B cell (primary cell): Measurements from ENCODE around the gene GBE1. TPM values are rescaled to one million over a fixed set of nuclear protein-coding genes. Genes with fewer than 3 reads are reported as not detected.

ENCODE experiments used
- ATAC-seq: fragments of 200-7000 bp; cut with Tn5 transposase; one replicate; pipeline ENCODE4 v1.10.0; 2021; ENCODE audit warnings: low read depth, mild to moderate bottlenecking, moderate number of reproducible peaks, moderate library complexity
- CTCF ChIA-PET: fragments of 350-600 bp; sonication (Branson Sonifier 250); formaldehyde crosslinking; loops from one replicate; lab custom pipeline; 2021; ENCODE audit warnings: antibody characterized with exemption, inconsistent platforms; lab: Charles Lee
- POLR2A ChIA-PET: fragments of 350-600 bp; sonication (Branson Sonifier 250); formaldehyde crosslinking; loops from one replicate; lab custom pipeline; 2021; ENCODE audit warnings: antibody characterized with exemption; lab: Charles Lee
- DNase-seq: peaks from one replicate; pipeline ENCODE4 v3.0.0; 2013
- H2AFZ ChIP-seq: 2 replicates; pipeline ENCODE4 v1.6.1; 2012; ENCODE audit warnings: mild to moderate bottlenecking, low read depth, low read length; ENCODE audit not compliant: insufficient read depth, poor library complexity, severe bottlenecking
- H3K27ac ChIP-seq, 2 donors: 1 replicate in 1 of 2; 2 replicates in 1 of 2; pipeline ENCODE4 v1.5.1; 2012 to 2013; ENCODE audit warnings: low read length in 2 of 2, mild to moderate bottlenecking in 2 of 2, moderate library complexity in 1 of 2
- H3K27me3 ChIP-seq, 4 experiments: fragments of 200-600 bp in 1 of 4; sonication (generic) in 1 of 4; replicated peaks in 1 of 4; 1 replicate in 2 of 4; 2 replicates in 2 of 4; pipeline versions ENCODE4 v1.6.1 to v1.7.0; 2013 to 2016; ENCODE audit warnings: low read length in 3 of 4, mild to moderate bottlenecking in 2 of 4, mixed read lengths in 1 of 4, moderate library complexity in 1 of 4; ENCODE audit not compliant: insufficient read depth in 4 of 4, control insufficient read depth in 3 of 4; ENCODE audit errors: control extremely low read depth in 1 of 4
- H3K36me3 ChIP-seq, 2 experiments: replicated peaks in 1 of 2; 1 replicate in 1 of 2; 2 replicates in 1 of 2; pipeline versions ENCODE4 v1.6.1 to v1.7.1; 2013; ENCODE audit warnings: low read length in 1 of 2; ENCODE audit not compliant: insufficient read depth in 2 of 2, control insufficient read depth in 1 of 2; ENCODE audit errors: control extremely low read depth in 1 of 2, extremely low read depth in 1 of 2
- H3K4me1 ChIP-seq, 2 donors: fragments of 200-600 bp in 1 of 2; sonication (generic) in 1 of 2; 1 replicate in 1 of 2; 2 replicates in 1 of 2; pipeline versions ENCODE4 v1.5.1 to v1.6.1; 2013 to 2017; ENCODE audit warnings: low read length in 2 of 2; ENCODE audit not compliant: control insufficient read depth in 2 of 2, insufficient read depth in 2 of 2
- H3K4me2 ChIP-seq: replicated peaks from 2 replicates; pipeline ENCODE3; 2012; ENCODE audit warnings: mild to moderate bottlenecking, low read depth, low read length; ENCODE audit not compliant: poor library complexity, severe bottlenecking
- H3K4me3 ChIP-seq, 5 experiments: fragments of 200-600 bp in 1 of 5; sonication (generic) in 1 of 5; 1 replicate in 3 of 5; 2 replicates in 2 of 5; pipeline versions ENCODE4 v1.5.1 to v1.7.0; 2011 to 2016; ENCODE audit warnings: low read length in 4 of 5, mild to moderate bottlenecking in 4 of 5, low read depth in 2 of 5, control low read depth in 1 of 5, moderate library complexity in 1 of 5; ENCODE audit not compliant: insufficient read depth in 1 of 5; ENCODE audit errors: control extremely low read depth in 1 of 5, extremely low read depth in 1 of 5
- H3K79me2 ChIP-seq: fragments of 200-600 bp; sonication (generic); one replicate; pipeline ENCODE4 v1.6.0; 2016; ENCODE audit warnings: low read length; ENCODE audit not compliant: control insufficient read depth, insufficient read depth
- H3K9ac ChIP-seq: fragments of 200-600 bp; sonication (generic); 2 replicates; pipeline ENCODE4 v1.6.1; 2017; ENCODE audit warnings: mild to moderate bottlenecking, low read length, moderate library complexity
- H3K9me3 ChIP-seq, 3 donors: one replicate each; pipeline versions ENCODE4 v1.6.1 to v1.7.1; 2013; ENCODE audit warnings: low read length in 2 of 3; ENCODE audit not compliant: control insufficient read depth in 2 of 3, insufficient read depth in 1 of 3; ENCODE audit errors: control extremely low read depth in 1 of 3
- H4K20me1 ChIP-seq: 2 replicates; pipeline ENCODE4 v1.6.0; 2012; ENCODE audit warnings: mild to moderate bottlenecking, low read length; ENCODE audit not compliant: insufficient read depth, control insufficient read depth, poor library complexity, severe bottlenecking
- H3K27ac Mint-ChIP-seq: one replicate; pipeline ENCODE4 v1.8.0; 2021; ENCODE audit warnings: mixed read lengths
- H3K27me3 Mint-ChIP-seq: one replicate; pipeline ENCODE4 v1.8.0; 2021; ENCODE audit warnings: mixed read lengths
- H3K4me1 Mint-ChIP-seq: one replicate; pipeline ENCODE4 v1.8.0; 2021; ENCODE audit warnings: mixed read lengths
- H3K4me3 Mint-ChIP-seq: one replicate; pipeline ENCODE4 v1.8.0; 2021; ENCODE audit warnings: mixed read lengths
- H3K9me3 Mint-ChIP-seq: one replicate; pipeline ENCODE4 v1.8.0; 2022; ENCODE audit warnings: mixed read lengths; ENCODE audit not compliant: insufficient read depth
- EZH2 ChIP-seq: IDR thresholded peaks from 2 replicates; pipeline ENCODE4 v1.6.1; 2012; ENCODE audit warnings: borderline replicate concordance, low read depth, mild to moderate bottlenecking, moderate library complexity, low read length; ENCODE audit not compliant: insufficient read depth, poor library complexity, severe bottlenecking
- WGBS: methylation state at CpG from one replicate; pipeline ENCODE4 v1.1.5; 2013; ENCODE audit warnings: missing lambda C conversion rate; ENCODE audit not compliant: insufficient coverage; 5-methylcytosine and 5-hydroxymethylcytosine counted together
- intact Hi-C: fragments of 100-400 bp; cut with micrococcal nuclease; formaldehyde crosslinking; loops from one replicate; pipeline ENCODE4 v1.10.0; 2022
- polyA plus RNA-seq: library from polyadenylated mRNA; depleted of rRNA; stranded (reverse); fragments of >200 nt; gene quantifications from 2 replicates; pipeline ENCODE4 v1.2.3, GENCODE V29; 2012
- total RNA-seq, 2 donors: library from RNA; stranded (reverse); fragments of 120-200 nt in 1 of 2; gene quantifications; 1 replicate in 1 of 2; 2 replicates in 1 of 2; pipeline versions ENCODE4 v1.2.3 to v1.2.4, GENCODE V29; 2013 to 2022
- TF ChIP-seq, protein P1 (sequence below): fragments of 200-600 bp; IDR thresholded peaks from one replicate; pipeline ENCODE4 v1.8.0; 2022; ENCODE audit warnings: antibody characterized with exemption, mild to moderate bottlenecking

GBE1 gene
- total and polyA plus RNA-seq, 2 donors (not counting 1 experiment from before 2014, with no cell fraction given) = 3.4 to 20.8 TPM

GRCh38 chr3:81470524-81471278 is 290.7 kb downstream of the GBE1 start:
- 100% methylated on average over 1 of the region's 3 CpGs for WGBS
- Histone ChIP-seq H3K4me1 (no peaks in the 10 kb centered on the region), H2AFZ (no peak overlapping the region), H3K27me3 (no peaks in the 10 kb centered on the region), H3K4me3 (no peak overlapping the region), H3K79me2 (no peaks in the 10 kb centered on the region), H3K9ac (no peak overlapping the region), H3K36me3 (no peaks in the 10 kb centered on the region), H3K9me3 (no peaks in the 10 kb centered on the region), H4K20me1 (no peaks in the 10 kb centered on the region), H3K4me2 (no peak overlapping the region), H3K27ac (no peak overlapping the region)
- H3K4me1 Mint-ChIP-seq = no peaks in the 10 kb centered on the region
- no peak for TF ChIP-seq EZH2
- TF ChIP-seq, protein P1, sequence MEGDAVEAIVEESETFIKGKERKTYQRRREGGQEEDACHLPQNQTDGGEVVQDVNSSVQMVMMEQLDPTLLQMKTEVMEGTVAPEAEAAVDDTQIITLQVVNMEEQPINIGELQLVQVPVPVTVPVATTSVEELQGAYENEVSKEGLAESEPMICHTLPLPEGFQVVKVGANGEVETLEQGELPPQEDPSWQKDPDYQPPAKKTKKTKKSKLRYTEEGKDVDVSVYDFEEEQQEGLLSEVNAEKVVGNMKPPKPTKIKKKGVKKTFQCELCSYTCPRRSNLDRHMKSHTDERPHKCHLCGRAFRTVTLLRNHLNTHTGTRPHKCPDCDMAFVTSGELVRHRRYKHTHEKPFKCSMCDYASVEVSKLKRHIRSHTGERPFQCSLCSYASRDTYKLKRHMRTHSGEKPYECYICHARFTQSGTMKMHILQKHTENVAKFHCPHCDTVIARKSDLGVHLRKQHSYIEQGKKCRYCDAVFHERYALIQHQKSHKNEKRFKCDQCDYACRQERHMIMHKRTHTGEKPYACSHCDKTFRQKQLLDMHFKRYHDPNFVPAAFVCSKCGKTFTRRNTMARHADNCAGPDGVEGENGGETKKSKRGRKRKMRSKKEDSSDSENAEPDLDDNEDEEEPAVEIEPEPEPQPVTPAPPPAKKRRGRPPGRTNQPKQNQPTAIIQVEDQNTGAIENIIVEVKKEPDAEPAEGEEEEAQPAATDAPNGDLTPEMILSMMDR = no peak
- ChIA-PET POLR2A (no interaction called here), CTCF (no interaction called here)
- no peaks in the 10 kb centered on the region for H3K9me3 Mint-ChIP-seq
- DNase-seq (no peak), ATAC-seq (no peak)
- H3K27ac Mint-ChIP-seq = no peak overlapping the region
- no peak overlapping the region for H3K4me3 Mint-ChIP-seq
- intact Hi-C loops = no loop called here
- peaks cover 3% of the 10 kb centered on the region for H3K27me3 Mint-ChIP-seq

GRCh38 chr3:81468391-81468790 is 293.1 kb downstream of the GBE1 start:
- H3K9me3 ChIP-seq = no peaks in the 10 kb centered on the region
- WGBS = 50% methylated on average over 1 of the region's 3 CpGs
- H3K4me3 ChIP-seq = no peak overlapping the region
- H3K79me2 ChIP-seq = no peaks in the 10 kb centered on the region
- no peak overlapping the region for H3K27ac Mint-ChIP-seq
- peaks cover 3% of the 10 kb centered on the region for H3K27me3 Mint-ChIP-seq
- no peak overlapping the region for H3K4me2 ChIP-seq
- intact Hi-C loops = no loop called here
- ChIA-PET POLR2A (no interaction called here), CTCF (no interaction called here)
- no peaks in the 10 kb centered on the region for H3K4me1 Mint-ChIP-seq
- TF ChIP-seq EZH2 = no peak
- TF ChIP-seq, protein P1 = no peak
- no peaks in the 10 kb centered on the region for H3K27me3 ChIP-seq
- H3K4me1 ChIP-seq = no peaks in the 10 kb centered on the region
- no peaks in the 10 kb centered on the region for H3K9me3 Mint-ChIP-seq
- no peak overlapping the region for H3K27ac ChIP-seq
- no peak overlapping the region for H3K9ac ChIP-seq
- H4K20me1 ChIP-seq = no peaks in the 10 kb centered on the region
- no peak overlapping the region for H3K4me3 Mint-ChIP-seq
- no peaks in the 10 kb centered on the region for H3K36me3 ChIP-seq
- H2AFZ ChIP-seq = no peak overlapping the region
- DNase-seq = no peak
- ATAC-seq = no peak
